Fibroblast of peridontal ligament (primary cell): ENCODE data around the gene PFKP.
"Not testable (repeated sequence)": the region's sequence is repeated elsewhere in the genome, so short reads cannot be mapped to it uniquely, and the experiment has no call there.

Source experiments
- DNase-seq: peaks from one replicate; pipeline ENCODE4 v3.0.0-alpha.2; 2010; ENCODE audit errors: extremely low read depth

Gene PFKP

GRCh38 chr10:3154666-3155065 lies 87.3 kb downstream of the PFKP start:
- DNase-seq, result no peak

DNA sequence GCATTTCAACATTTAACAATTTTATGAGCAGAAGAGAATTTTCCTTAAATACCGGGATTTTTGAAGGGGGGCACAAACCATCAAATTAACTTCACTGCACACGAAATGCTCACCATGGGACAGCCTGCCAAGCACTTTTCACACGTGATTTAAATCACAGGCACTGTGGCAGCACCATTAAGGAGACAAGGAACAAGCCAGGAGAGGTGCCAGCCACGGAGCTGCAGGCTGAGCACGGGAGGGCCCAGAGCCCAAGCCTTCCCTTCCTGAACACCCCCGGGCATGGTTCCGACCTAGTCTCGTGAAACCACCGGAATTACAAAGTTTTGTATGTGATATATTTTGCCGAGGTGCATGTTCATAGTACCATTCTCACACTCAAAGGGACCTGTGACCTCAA lies 91.8 kb downstream of the PFKP start:
- no peak for DNase-seq

DNA sequence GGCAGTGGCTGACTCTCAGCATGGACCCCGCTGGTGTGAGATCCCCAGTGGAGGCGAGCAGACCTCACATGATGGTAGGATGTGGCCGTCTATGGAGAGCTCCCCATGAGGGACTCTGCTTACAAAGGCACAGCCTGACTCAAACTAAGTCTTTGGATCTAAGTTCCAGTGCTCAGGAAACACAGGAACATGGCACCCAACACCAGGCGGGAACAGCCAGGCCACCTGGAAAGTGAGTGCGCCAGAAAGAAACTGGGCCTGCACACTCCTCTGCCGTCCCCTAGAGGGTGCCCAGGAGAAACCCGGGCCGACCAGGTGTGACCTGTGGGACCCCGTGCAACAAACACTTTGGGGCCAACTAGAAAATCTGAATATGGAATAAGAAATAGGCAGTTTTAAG lies 95.2 kb downstream of the PFKP start:
- no peak for DNase-seq

DNA sequence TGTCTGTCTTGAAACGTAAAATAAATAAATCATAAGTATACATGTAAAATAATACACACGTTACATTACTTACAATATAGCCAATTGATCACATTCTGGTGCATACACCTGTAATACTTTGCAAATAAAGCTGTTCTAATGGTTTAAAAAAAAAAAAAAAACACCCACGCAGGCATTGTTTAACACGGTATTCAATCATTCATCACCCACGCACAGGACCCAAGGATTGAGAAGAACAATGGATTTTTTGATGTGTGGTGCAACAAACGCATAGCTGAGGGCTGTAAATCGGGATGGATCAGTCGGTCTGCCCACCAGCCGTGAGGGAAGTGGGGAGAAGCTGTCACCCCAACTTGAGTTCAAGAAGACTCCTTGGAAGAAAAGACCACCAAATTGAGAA lies 96.5 kb downstream of the PFKP start:
- DNase-seq, result no peak

DNA sequence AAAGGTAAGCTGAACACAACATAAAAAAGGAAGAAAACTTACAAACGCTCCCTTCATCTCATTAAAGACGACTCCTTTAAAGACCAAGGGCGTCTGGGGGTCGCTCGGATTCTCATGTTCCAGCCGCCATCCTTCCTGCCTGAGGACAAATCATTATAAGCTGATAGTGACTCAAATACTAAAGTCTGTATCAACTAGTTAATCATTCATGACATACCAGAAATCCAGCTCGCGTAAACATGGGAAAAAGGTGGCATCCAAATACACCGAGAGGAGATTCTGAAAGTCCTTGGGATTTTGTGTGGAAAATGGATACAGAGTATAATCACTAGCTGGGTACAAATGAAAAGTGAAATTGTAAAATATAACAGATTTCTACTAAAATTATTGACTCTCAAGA lies 97.8 kb downstream of the PFKP start:
- no peak for DNase-seq

DNA sequence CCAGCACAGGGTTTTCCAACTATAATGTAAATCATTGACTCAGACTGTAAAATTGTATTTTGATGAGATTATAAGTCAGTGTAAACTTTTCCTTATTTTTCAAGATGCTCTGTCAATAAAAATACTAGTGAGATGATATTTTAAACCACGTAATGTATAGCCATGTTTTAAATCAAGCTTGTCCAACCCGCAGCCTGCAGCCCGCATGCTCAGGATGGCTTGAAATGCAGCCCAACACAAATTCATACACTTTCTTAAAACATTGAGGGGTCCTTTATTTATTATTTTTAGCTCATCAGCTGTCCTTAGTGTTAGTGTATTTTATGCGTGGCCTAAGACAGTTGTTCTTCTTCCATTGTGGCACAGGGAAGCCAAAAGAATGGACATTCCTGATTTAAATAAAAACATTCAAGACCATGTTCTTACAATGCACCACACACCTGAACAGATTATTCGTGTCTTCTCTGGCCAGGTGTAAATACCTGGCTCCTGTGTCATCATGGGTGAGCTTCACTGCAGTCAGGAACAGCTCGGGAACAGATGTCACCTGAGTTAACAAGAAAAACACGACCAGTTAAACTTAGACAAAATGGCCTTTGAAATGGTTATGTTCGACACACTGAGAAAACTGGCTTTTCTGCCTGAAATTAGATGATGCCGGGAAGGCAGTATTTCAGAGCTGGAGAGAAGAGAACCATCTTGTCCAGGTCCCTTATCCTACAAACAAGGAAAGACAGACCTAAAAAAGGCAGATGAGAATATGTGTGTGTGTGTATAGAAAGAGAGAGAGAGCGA lies 99.3 kb downstream of the PFKP start:
- DNase-seq, result no peak

DNA sequence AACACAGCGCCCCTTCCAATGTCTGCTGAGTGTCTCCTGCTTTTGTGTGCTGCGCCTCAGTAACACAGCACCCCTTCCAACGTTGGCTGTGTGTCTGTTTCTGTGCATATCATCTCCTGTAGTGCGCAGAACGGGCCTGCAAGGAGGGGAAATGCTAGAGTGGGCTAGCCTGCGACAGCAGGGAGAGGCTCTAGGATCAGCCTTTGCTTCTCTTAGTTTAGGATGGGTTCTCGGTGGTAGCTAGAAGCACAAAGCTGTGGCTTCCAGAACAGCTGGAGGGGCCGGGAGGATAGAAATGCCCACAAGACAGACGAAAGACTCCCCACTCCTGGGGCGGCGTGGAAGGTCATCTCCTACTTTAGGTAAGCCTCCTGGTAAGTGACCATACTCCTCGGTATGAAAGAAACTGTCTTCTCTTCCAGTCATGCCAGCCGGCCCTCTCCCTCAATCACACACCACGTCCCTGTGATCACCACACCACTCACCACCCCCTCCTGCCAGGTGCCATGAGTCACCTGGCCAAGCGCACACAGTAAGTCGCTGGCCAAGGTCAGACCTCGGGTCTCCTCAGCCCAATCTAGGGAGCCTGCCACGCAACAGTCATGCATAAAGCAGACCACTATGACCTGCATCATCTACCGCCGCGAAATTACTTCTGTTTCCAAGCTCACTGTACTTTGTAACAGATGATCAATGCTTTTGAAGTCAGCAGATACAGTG lies 100.4 kb downstream of the PFKP start:
- DNase-seq, result no peak

- no peak for DNase-seq
These were observed 101.9 kb downstream of the PFKP start for GRCh38 chr10:3169271-3169670.

- no peak for DNase-seq
These were observed 102.3 kb downstream of the PFKP start for GRCh38 chr10:3169673-3170072.

- DNase-seq, result not testable (repeated sequence)
These were observed 104.1 kb downstream of the PFKP start for GRCh38 chr10:3171488-3171887.

DNA sequence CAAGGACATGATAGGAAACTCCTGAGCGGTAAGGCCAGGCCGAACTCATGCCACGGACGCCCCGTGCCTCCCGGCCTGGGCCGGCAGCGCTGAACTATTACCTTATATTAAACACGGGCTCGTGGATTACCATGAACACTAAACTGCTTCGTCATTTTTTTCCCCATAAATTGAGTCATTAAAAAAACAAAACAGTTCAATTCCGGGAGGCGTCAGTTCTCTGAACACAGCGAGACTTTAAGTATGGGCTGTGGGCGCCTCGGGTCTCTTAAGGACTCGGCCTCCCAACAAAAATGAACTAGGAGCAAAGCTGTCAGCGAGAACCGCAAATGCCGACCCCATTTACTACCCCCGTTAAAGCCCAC lies 104.7 kb downstream of the PFKP start:
- DNase-seq, result peak; percentile 72

GRCh38 chr10:3172446-3173170 lies 105.3 kb downstream of the PFKP start, which contains the start of gene PITRM1:
Gene PITRM1, minus strand, starts transcription at chr10:3172782. Its CDS starts 10 bp downstream, at chr10:3172772.
- DNase-seq, result peak; percentile 98

- no peak for DNase-seq
These were observed 106.0 kb downstream of the PFKP start for GRCh38 chr10:3173171-3173878.

GRCh38 chr10:3178042-3178441 lies 110.7 kb downstream of the PFKP start:
- DNase-seq, result no peak

GRCh38 chr10:3179174-3179573 lies 111.8 kb downstream of the PFKP start:
- DNase-seq, result no peak

GRCh38 chr10:3180355-3181025 lies 113.1 kb downstream of the PFKP start:
- DNase-seq, result no peak

DNA sequence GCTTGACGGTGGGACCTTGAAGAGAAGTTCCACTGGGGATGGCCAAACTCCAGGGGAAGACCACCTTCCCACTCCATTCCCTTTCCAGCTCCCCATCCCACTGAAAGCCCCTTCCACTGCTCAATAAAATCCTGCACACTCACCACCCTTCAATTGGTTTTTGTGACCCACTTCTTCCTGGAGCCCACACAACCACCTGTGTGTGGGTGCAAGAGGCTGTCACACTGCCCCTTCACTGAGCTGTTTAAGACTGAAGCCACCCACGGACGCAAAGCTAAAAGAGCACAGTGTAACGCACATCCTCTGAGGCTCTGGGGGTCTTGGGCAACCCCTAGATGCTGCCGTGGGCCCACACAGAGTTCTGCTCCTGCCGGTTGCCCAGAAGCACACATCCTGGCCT lies 118.0 kb downstream of the PFKP start:
- no peak for DNase-seq

DNA sequence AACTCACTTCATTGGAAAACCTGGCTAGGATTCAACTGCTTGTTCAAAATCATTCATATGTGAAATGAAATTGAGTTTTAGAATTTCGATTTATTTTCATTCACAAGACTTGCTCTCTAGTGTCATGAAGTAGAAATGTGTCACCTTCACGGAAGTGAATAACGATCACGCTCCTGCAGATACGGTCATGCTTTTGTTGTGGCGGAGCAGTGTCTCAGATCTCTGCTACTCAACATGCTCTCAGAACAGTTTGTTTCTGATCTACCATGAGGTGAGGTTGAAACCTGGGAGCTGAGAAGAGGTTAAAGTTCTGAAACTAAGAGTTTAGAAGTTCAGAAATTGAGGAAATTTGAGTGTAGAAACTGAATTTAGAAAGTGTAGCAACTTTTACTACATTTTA lies 119.0 kb downstream of the PFKP start:
- no peak for DNase-seq
